Esophagus (tissue), 2 donors: ENCODE measurements around the gene STK25. TPM values are rescaled to one million over a fixed set of nuclear protein-coding genes. Genes with fewer than 3 reads are reported as not detected.
A peak's percentile ranks its signal among the peaks of the same experiment; 100 is the strongest.

Experiments used
- H3K27ac ChIP-seq, 2 donors: one replicate each; pipeline ENCODE4 v1.5.1; 2013; ENCODE audit warnings: low read depth in 2 of 2, mild to moderate bottlenecking in 2 of 2, inconsistent platforms in 1 of 2, low read length in 1 of 2, moderate library complexity in 1 of 2
- H3K27me3 ChIP-seq, 2 donors: one replicate each; pipeline ENCODE4 v1.6.1; 2013; ENCODE audit warnings: low read length in 2 of 2, control low read depth in 1 of 2, mild to moderate bottlenecking in 1 of 2; ENCODE audit not compliant: insufficient read depth in 2 of 2, control insufficient read depth in 1 of 2
- H3K36me3 ChIP-seq, 2 donors: one replicate each; pipeline ENCODE4 v1.6.1; 2013; ENCODE audit warnings: low read length in 1 of 2; ENCODE audit not compliant: control insufficient read depth in 2 of 2, insufficient read depth in 2 of 2
- H3K4me1 ChIP-seq, 2 donors: one replicate each; pipeline ENCODE4 v1.6.1; 2013; ENCODE audit warnings: low read length in 1 of 2; ENCODE audit not compliant: control insufficient read depth in 2 of 2, insufficient read depth in 2 of 2
- H3K4me3 ChIP-seq, 2 donors: one replicate each; pipeline ENCODE4 v1.5.1; 2013; ENCODE audit warnings: low read length in 2 of 2, mild to moderate bottlenecking in 2 of 2, low read depth in 1 of 2, moderate library complexity in 1 of 2
- H3K9me3 ChIP-seq, 2 donors: one replicate each; pipeline ENCODE4 v1.6.1; 2013; ENCODE audit warnings: mild to moderate bottlenecking in 2 of 2, low read depth in 1 of 2, low read length in 1 of 2, moderate library complexity in 1 of 2; ENCODE audit not compliant: control insufficient read depth in 2 of 2, insufficient read depth in 1 of 2
- WGBS, 2 donors: extraction: QIAGEN DNeasy Blood & Tissue Kit; methylation state at CpG; one replicate each; pipeline ENCODE4 v1.1.7; 2013; 5-methylcytosine and 5-hydroxymethylcytosine counted together
- polyA plus RNA-seq, 2 donors: library from polyadenylated mRNA; stranded (reverse); fragments of 200-250 nt; gene quantifications; one replicate each; pipeline ENCODE4 v1.2.3, GENCODE V29; 2013
- donor health status: healthy with polysubstance abuse.
- donor health status: Bipolar disorder and iron deficiency.

The STK25 gene
- 100 to 1,000 TPM; 116 to 132 TPM for polyA plus RNA-seq

- Histone ChIP-seq H3K9me3 (no peaks in the 10 kb centered on the region), H3K27ac (peak within 1 kb of the TSS; percentile 78 to 90), H3K27me3 (no peaks in the 10 kb centered on the region), H3K36me3 (peaks cover 5 to 18% of the 10 kb centered on the region in 2 donors), H3K4me3 (peak within 1 kb of the TSS; percentile 67 to 90), H3K4me1 (peaks cover 11 to 15% of the 10 kb centered on the region in 2 donors)
- WGBS, 2 donors: 0 to 1% methylated on average over 90 to 122 of the region's 122 CpGs
These were observed at the start of gene STK25 for GRCh38 chr2:241508240-241509154. Gene STK25 (minus strand): TSS chr2:241508584. CDS start chr2:241508035, 549 bp downstream.

- Histone ChIP-seq H3K4me1 (peaks cover 4 to 20% of the 10 kb centered on the region in 2 donors), H3K36me3 (no peaks in the 10 kb centered on the region), H3K4me3 (no peak overlapping the region), H3K9me3 (peaks cover 0 to 5% of the 10 kb centered on the region in 2 donors), H3K27me3 (no peaks in the 10 kb centered on the region), H3K27ac (no peak overlapping the region)
These were observed 48.4 kb upstream of the STK25 start for GRCh38 chr2:241556746-241557145.

GRCh38 chr2:241555711-241556110 lies 47.3 kb upstream of the STK25 start:
- 39 to 43% methylated on average over 3 of the region's 3 CpGs for WGBS, 2 donors
- H3K36me3 ChIP-seq: no peaks in the 10 kb centered on the region
- H3K4me3 ChIP-seq: no peak overlapping the region
- H3K27ac ChIP-seq: no peak overlapping the region
- H3K27me3 ChIP-seq: no peaks in the 10 kb centered on the region
- H3K9me3 ChIP-seq: peaks cover 0 to 5% of the 10 kb centered on the region in 2 donors
- H3K4me1 ChIP-seq: peaks cover 4 to 15% of the 10 kb centered on the region in 2 donors

GRCh38 chr2:241554610-241555322 lies 46.4 kb upstream of the STK25 start:
- peaks cover 4 to 7% of the 10 kb centered on the region in 2 donors for H3K4me1 ChIP-seq
- 86 to 88% methylated on average over 7 of the region's 7 CpGs for WGBS, 2 donors
- H3K36me3 ChIP-seq: no peaks in the 10 kb centered on the region
- no peak overlapping the region for H3K27ac ChIP-seq
- peaks cover 0 to 5% of the 10 kb centered on the region in 2 donors for H3K9me3 ChIP-seq
- no peak overlapping the region for H3K4me3 ChIP-seq
- no peaks in the 10 kb centered on the region for H3K27me3 ChIP-seq

GRCh38 chr2:241553981-241554380 lies 45.6 kb upstream of the STK25 start:
- no peaks in the 10 kb centered on the region for H3K27me3 ChIP-seq
- H3K4me3 ChIP-seq: no peak overlapping the region
- H3K36me3 ChIP-seq: no peaks in the 10 kb centered on the region
- no peak overlapping the region for H3K27ac ChIP-seq
- peaks cover 4 to 7% of the 10 kb centered on the region in 2 donors for H3K4me1 ChIP-seq
- WGBS, 2 donors: 57 to 72% methylated on average over 6 of the region's 6 CpGs
- H3K9me3 ChIP-seq: peaks cover 0 to 5% of the 10 kb centered on the region in 2 donors

- no peaks in the 10 kb centered on the region for H3K36me3 ChIP-seq
- H3K27me3 ChIP-seq: no peaks in the 10 kb centered on the region
- H3K4me1 ChIP-seq: peaks cover 4 to 7% of the 10 kb centered on the region in 2 donors
- H3K4me3 ChIP-seq: no peak overlapping the region
- WGBS, 2 donors: 79 to 89% methylated on average over 12 of the region's 12 CpGs
- no peak overlapping the region for H3K27ac ChIP-seq
- H3K9me3 ChIP-seq: peaks cover 0 to 5% of the 10 kb centered on the region in 2 donors
These were observed 45.1 kb upstream of the STK25 start for GRCh38 chr2:241553512-241553830.

- Histone ChIP-seq H3K4me3 (no peak overlapping the region), H3K27ac (no peak overlapping the region), H3K4me1 (peaks cover 5 to 7% of the 10 kb centered on the region in 2 donors), H3K9me3 (peaks cover 0 to 5% of the 10 kb centered on the region in 2 donors), H3K27me3 (no peaks in the 10 kb centered on the region), H3K36me3 (no peaks in the 10 kb centered on the region)
- 56 to 70% methylated on average over 33 of the region's 33 CpGs for WGBS, 2 donors
These were observed 43.8 kb upstream of the STK25 start for GRCh38 chr2:241551998-241552737.

GRCh38 chr2:241551599-241551997 lies 43.2 kb upstream of the STK25 start:
- Histone ChIP-seq H3K9me3 (peaks cover 0 to 5% of the 10 kb centered on the region in 2 donors), H3K27me3 (no peaks in the 10 kb centered on the region), H3K27ac (no peak overlapping the region), H3K4me1 (peaks cover 6 to 7% of the 10 kb centered on the region in 2 donors), H3K4me3 (no peak overlapping the region), H3K36me3 (no peaks in the 10 kb centered on the region)
- WGBS, 2 donors: 64 to 73% methylated on average over 10 to 12 of the region's 12 CpGs
